Ramos (cell line): ENCODE results near the gene CLIC5.

ENCODE experiments used
- in situ Hi-C: fragments of 300-500 bp; cut with MboI; formaldehyde crosslinking; loops from one replicate; pipeline ENCODE4 v1.14.3; 2022; ENCODE audit warnings: low sequenced_read_pairs; ENCODE audit not compliant: unreplicated experiment

Gene CLIC5

GRCh38 chr6:45929421-45930361, 86.0 kb downstream of the CLIC5 start:
- in situ Hi-C loops: loop anchor here (10.0 kb wide), 1 partner anchor 1275 kb away; no protein-coding TSS in a partner anchor

GRCh38 chr6:45928721-45929305, 86.8 kb downstream of the CLIC5 start:
- in situ Hi-C loops: loop anchor here (10.0 kb wide), 1 partner anchor 1274 kb away; no protein-coding TSS in a partner anchor

GRCh38 chr6:45927421-45928320, 88.0 kb downstream of the CLIC5 start:
- in situ Hi-C loops: loop anchor here (10.0 kb wide), 1 partner anchor 1273 kb away; no protein-coding TSS in a partner anchor

- in situ Hi-C loops: loop anchor here (10.0 kb wide), 1 partner anchor 1272 kb away; no protein-coding TSS in a partner anchor
Observed at GRCh38 chr6:45926423-45926822, 89.2 kb downstream of the CLIC5 start.

GRCh38 chr6:45924763-45925342, 90.8 kb downstream of the CLIC5 start:
- in situ Hi-C loops: loop anchor here (10.0 kb wide), 1 partner anchor 1270 kb away; no protein-coding TSS in a partner anchor

- in situ Hi-C loops: loop anchor here (10.0 kb wide), 1 partner anchor 1269 kb away; no protein-coding TSS in a partner anchor
Observed at GRCh38 chr6:45923831-45924391, 91.7 kb downstream of the CLIC5 start.

GRCh38 chr6:45922728-45923351, 92.8 kb downstream of the CLIC5 start:
- in situ Hi-C loops: loop anchor here (10.0 kb wide), 1 partner anchor 1268 kb away; no protein-coding TSS in a partner anchor

- in situ Hi-C loops: loop anchor here (10.0 kb wide), 1 partner anchor 1267 kb away; no protein-coding TSS in a partner anchor
Observed at GRCh38 chr6:45921691-45922281, 93.9 kb downstream of the CLIC5 start.

- in situ Hi-C loops: loop anchor here (10.0 kb wide), 1 partner anchor 1266 kb away; no protein-coding TSS in a partner anchor
Observed at GRCh38 chr6:45920819-45921511, 94.7 kb downstream of the CLIC5 start.

- in situ Hi-C loops: no loop called here
Observed at GRCh38 chr6:45917439-45917838, 98.2 kb downstream of the CLIC5 start.

- in situ Hi-C loops: no loop called here
Observed at GRCh38 chr6:45916692-45917091, 99.0 kb downstream of the CLIC5 start.

GRCh38 chr6:45915780-45916468, 99.7 kb downstream of the CLIC5 start:
- in situ Hi-C loops: no loop called here

- in situ Hi-C loops: no loop called here
Observed at GRCh38 chr6:45911691-45912090, 104.0 kb downstream of the CLIC5 start.

- in situ Hi-C loops: no loop called here
Observed at GRCh38 chr6:45903959-45904358, 111.7 kb downstream of the CLIC5 start.

GRCh38 chr6:45902984-45903383, 112.7 kb downstream of the CLIC5 start:
- in situ Hi-C loops: no loop called here

- in situ Hi-C loops: no loop called here
Observed at GRCh38 chr6:45901767-45902650, 113.7 kb downstream of the CLIC5 start.
